GM12865 (cell line): ENCODE measurements around the gene ATL2.
A peak's percentile ranks its signal among the peaks of the same experiment; 100 is the strongest.
"Not testable (repeated sequence)": the region's sequence is repeated elsewhere in the genome, so short reads cannot be mapped to it uniquely, and the experiment has no call there.

Source experiments
- DNase-seq: peaks from one replicate; pipeline ENCODE4 v3.0.0; 2010; ENCODE audit warnings: low read depth
- H3K4me3 ChIP-seq: 2 replicates; pipeline ENCODE4 v1.5.1; 2011; ENCODE audit warnings: mild to moderate bottlenecking, low read depth, low read length, control low read depth
- CTCF ChIP-seq: IDR thresholded peaks from 2 replicates; pipeline ENCODE4 v1.5.1; 2011; ENCODE audit warnings: low read length, control low read depth, low read depth, inconsistent platforms; ENCODE audit not compliant: insufficient read depth; ENCODE audit errors: missing control alignments

ATL2 gene

GRCh38 chr2:38387887-38388286 lies 10.8 kb upstream of the ATL2 start:
- no peak for TF ChIP-seq CTCF
- DNase-seq = no peak
- no peak overlapping the region for H3K4me3 ChIP-seq

- no peak for DNase-seq
- TF ChIP-seq CTCF = no peak
- no peak overlapping the region for H3K4me3 ChIP-seq
These were observed 9.7 kb upstream of the ATL2 start for GRCh38 chr2:38386821-38387220.

- H3K4me3 ChIP-seq = no peak overlapping the region
- no peak for DNase-seq
- no peak for TF ChIP-seq CTCF
These were observed 9.3 kb upstream of the ATL2 start for GRCh38 chr2:38386377-38386776.

GRCh38 chr2:38384338-38384737 lies 7.3 kb upstream of the ATL2 start:
- DNase-seq = no peak
- H3K4me3 ChIP-seq = no peak overlapping the region
- TF ChIP-seq CTCF = no peak

- not testable (repeated sequence) for H3K4me3 ChIP-seq, DNase-seq
These were observed 6.7 kb upstream of the ATL2 start for GRCh38 chr2:38383741-38384140.

- no peak for DNase-seq
- H3K4me3 ChIP-seq = no peak overlapping the region
- no peak for TF ChIP-seq CTCF
These were observed 4.5 kb upstream of the ATL2 start for GRCh38 chr2:38381381-38382143.

- H3K4me3 ChIP-seq = no peak overlapping the region
- peak; percentile 18 for DNase-seq
- no peak for TF ChIP-seq CTCF
These were observed 3.5 kb upstream of the ATL2 start for GRCh38 chr2:38380397-38381130.
